ENCODE results near the gene NFILZ.

The NFILZ gene

DNA sequence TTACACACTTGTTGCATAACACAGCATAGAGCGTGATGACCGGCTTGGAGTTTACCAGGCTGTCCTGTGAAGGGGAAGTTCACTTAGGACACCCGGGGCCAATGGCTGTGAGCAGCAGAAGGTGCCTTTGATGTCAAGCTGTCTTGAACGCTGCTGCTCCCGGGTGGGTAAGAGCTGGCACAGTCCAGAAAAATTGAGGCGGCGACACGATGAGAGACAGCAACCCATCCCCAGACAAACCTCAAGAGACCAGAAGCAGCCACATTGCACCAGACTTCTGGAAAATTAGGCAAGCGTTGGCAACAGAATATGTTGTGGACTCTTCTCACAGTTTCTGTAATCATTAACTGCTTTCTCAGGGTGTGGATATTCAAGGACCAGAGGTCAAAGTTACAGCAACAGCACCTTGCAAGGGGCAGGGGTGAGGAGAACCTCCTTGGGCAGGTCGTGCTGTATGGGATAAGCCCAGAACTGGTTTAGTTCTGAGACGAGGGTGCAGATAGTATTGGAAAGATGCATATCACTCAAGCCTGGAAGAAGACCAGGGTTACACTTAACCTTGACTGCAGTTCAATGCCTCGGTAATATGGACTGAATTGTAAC, 10.1 kb downstream of the NFILZ start:
- DNase-seq (ENCODE audit: low read depth, low spot score): no peak
- in situ Hi-C loops (cut with HindIII; ENCODE audit: low sequenced_read_pairs): no loop called here
- no peak overlapping the region for H3K4me3 ChIP-seq (ENCODE audit: low read depth, low read length)
- TF ChIP-seq, protein P1, sequence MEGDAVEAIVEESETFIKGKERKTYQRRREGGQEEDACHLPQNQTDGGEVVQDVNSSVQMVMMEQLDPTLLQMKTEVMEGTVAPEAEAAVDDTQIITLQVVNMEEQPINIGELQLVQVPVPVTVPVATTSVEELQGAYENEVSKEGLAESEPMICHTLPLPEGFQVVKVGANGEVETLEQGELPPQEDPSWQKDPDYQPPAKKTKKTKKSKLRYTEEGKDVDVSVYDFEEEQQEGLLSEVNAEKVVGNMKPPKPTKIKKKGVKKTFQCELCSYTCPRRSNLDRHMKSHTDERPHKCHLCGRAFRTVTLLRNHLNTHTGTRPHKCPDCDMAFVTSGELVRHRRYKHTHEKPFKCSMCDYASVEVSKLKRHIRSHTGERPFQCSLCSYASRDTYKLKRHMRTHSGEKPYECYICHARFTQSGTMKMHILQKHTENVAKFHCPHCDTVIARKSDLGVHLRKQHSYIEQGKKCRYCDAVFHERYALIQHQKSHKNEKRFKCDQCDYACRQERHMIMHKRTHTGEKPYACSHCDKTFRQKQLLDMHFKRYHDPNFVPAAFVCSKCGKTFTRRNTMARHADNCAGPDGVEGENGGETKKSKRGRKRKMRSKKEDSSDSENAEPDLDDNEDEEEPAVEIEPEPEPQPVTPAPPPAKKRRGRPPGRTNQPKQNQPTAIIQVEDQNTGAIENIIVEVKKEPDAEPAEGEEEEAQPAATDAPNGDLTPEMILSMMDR (IDR thresholded peaks at IDR 0.05; ENCODE audit: low read depth, low read length): no peak

DNA sequence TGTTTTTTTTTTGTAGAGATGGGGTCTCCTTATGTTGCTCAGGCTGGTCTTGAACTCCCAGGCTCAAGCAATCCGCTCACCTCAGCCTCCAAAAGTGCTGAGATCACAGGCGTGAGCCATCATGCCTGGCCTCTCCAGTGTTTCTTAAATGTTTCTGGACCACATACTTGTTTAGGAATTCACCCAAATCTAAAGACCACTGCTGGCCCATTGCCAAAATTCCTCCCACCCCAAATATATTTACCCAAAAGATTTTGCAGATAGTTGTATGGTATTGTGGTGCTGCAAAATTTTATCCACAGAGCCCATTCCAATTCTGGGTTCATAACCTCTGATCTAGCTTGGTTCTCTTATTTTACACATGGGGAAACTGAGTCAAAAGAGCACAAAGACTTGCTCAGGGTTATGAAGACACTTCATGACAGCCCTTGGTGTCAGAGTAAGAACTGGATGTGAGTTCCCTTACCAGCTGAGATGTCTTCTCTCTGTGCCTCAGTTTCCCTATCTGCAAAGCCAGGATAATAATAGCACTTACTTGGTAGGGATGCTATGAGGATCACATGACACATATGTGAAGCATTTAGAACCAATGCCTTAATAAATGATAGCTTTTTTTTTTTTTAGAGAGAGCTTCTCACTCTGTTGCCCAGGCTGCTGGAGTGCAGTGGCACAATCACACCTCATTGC, 10.9 kb downstream of the NFILZ start:
- H3K4me3 ChIP-seq (ENCODE audit: low read depth, low read length): no peak overlapping the region
- DNase-seq (ENCODE audit: low read depth, low spot score): no peak
- TF ChIP-seq, protein P1 (IDR thresholded peaks at IDR 0.05; ENCODE audit: low read depth, low read length): no peak
- in situ Hi-C loops (cut with HindIII; ENCODE audit: low sequenced_read_pairs): no loop called here

DNA sequence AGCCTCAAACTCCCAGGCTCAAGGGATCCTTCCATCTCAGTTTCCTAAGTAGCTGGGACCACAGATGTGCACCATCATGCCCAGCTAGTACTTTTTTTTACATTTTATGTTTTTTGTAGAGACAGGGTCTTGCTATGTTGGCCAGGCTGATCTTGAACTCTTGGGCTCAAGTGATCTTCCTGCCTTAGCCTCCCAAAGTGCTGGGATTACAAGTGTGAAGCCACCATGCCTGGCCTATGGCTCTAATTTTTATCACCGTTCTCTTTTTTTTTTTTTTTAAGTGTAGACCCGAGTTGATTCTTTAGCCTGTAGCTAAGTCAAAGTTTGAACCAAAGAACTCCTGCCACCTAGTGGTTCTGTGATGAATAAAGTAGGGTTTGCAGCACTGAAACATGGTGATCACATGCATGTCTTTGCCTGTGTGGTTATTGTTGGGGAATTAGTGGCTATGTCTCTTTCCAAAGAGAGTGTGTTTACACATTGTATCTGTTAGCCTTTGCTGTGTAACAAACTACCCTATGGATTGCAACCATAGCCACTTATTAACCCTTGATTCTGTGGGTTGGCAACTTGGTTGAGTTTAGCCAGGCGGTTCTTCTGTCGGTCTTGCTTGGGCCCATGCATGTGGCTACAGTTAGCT, 11.6 kb downstream of the NFILZ start:
- no peak overlapping the region for H3K4me3 ChIP-seq (ENCODE audit: low read depth, low read length)
- DNase-seq (ENCODE audit: low read depth, low spot score): peak; percentile 75
- in situ Hi-C loops (cut with HindIII; ENCODE audit: low sequenced_read_pairs): no loop called here
- TF ChIP-seq, protein P1 (IDR thresholded peaks at IDR 0.05; ENCODE audit: low read depth, low read length): peak; percentile 65

DNA sequence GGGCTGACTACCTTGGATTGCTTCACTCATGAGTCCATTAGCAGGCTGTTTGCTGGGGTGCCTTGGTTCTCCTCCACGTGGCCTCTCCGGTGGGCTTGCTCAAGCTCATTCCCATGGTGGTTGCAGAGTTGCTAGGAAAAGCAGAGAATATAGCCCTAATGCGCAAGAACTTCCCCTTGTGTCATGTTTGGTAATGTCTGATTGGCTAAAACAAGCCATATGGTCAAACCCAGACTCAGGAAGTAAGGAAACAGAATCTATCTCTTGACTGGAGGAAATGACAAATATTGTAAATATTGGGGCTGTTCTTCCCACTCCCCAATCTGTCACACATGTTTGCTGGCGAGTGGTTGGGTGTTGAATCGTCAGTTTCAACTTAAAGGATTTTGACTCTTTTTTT, 12.1 kb downstream of the NFILZ start:
- TF ChIP-seq, protein P1 (IDR thresholded peaks at IDR 0.05; ENCODE audit: low read depth, low read length): no peak
- in situ Hi-C loops (cut with HindIII; ENCODE audit: low sequenced_read_pairs): no loop called here
- no peak overlapping the region for H3K4me3 ChIP-seq (ENCODE audit: low read depth, low read length)
- DNase-seq (ENCODE audit: low read depth, low spot score): no peak

DNA sequence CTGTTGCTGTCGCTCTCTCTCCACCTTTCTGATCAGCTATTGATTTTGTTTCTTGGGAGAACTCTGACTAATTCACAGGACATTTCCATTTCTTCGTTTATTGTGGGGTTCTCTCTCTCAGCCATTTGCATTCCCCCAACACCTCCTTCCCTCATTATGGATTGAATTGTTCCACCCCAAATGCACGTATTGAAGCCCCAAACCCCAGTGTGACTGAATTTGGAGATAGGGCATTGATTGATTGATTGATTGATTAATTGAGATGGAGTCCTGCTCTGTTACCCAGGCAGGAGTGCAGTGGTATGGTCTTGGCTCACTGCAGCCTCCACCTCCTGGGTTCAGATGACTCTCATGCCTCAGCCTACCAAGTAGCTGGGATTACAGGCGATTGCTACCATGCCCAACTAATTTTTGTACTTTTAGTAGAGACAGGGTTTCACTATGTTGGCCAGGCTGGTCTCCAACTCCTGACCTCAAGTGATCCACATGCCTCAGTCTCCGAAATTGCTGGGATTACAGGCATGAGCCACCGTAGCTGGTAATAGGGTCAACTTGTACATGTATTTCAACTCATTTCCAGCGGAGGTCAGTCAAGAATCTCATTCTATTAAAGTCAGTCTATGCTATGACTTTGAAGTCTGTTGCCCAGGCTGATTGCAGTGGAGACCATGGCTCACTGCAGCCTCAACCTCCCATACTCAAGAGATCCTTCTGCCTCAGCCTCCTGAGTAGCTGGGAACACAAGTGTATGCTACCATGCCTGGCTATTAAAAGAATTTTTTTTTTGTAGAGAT, 13.6 kb downstream of the NFILZ start:
- H3K4me3 ChIP-seq (ENCODE audit: low read depth, low read length): no peak overlapping the region
- in situ Hi-C loops (cut with HindIII; ENCODE audit: low sequenced_read_pairs): no loop called here
- TF ChIP-seq, protein P1 (IDR thresholded peaks at IDR 0.05; ENCODE audit: low read depth, low read length): no peak
- DNase-seq (ENCODE audit: low read depth, low spot score): no peak

DNA sequence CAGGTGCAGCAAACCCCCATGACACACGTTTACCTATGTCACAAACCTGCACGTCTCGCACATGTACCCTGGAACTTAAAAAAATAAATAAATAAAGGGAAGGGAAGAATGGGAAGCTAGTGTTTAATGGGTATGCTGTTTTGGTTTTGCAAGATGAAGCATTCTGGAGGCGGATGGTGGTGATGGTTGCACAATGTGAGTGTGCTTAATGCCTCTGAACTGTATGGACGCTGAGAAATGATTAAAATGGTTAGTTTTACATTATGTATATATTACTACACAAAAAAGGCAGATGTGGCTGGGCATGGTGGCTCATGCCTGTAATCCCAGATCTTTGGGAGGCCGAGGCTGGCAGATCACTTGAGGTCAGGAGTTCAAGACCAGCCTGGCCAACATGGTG, 17.8 kb downstream of the NFILZ start:
- in situ Hi-C loops (cut with HindIII; ENCODE audit: low sequenced_read_pairs): no loop called here
- no peak for DNase-seq (ENCODE audit: low read depth, low spot score)
- H3K4me3 ChIP-seq (ENCODE audit: low read depth, low read length): no peak overlapping the region
- TF ChIP-seq, protein P1 (IDR thresholded peaks at IDR 0.05; ENCODE audit: low read depth, low read length): no peak
